ENCODE data around the gene UBE2G1. TPM values are rescaled to one million over a fixed set of nuclear protein-coding genes. Genes with fewer than 3 reads are reported as not detected.

UBE2G1 gene
- total and polyA plus RNA-seq, 2 of the 13 experiments (the other 11 are each of a cell fraction or from before 2014, with no cell fraction given): 27.9 to 42.6 TPM

DNA sequence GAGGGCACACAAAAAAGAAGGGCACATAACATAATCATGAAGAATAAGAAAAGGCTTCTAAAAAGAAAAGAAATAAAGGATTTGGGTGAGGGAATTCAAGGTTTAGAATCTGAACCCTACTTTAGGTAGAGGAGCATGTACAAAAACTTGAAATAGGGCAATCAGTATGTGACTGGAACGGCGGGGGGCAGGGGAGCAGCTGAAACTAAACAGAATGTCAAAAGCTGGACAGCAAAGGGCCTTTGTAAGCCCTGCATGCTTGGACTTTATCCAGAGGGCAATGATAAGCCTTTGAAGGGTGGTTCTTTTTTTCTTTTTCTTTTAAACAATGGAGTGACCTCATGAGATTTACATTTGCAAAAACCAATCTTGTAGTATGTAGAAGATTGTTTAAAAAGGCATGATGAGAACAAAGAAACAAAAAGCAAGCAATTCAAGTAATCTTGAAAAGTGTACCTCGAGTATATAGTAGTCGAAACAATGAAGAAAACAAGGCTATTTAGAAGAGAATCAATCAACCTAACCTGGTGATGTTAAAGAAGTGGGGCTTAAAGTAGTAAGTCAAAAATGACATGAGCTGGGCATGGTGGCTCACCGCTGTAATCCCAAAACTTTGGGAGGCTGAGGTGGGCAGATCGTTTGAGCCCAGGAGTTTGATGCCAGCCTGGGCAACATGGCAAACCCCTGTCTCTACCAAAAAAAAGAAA is 56.0 kb downstream of the UBE2G1 start (continued):
- TF ChIP-seq BCL6 (CRISPR knock-in tag; IDR thresholded peaks at IDR 0.05) (peak; percentile 51; the same call in 1 of the 2 replicates), ZNF282 (IDR thresholded peaks at IDR 0.05; ENCODE audit: partially characterized antibody) (no peak), PRDM4 (CRISPR knock-in tag; IDR thresholded peaks at IDR 0.05; ENCODE audit: borderline replicate concordance) (no peak), ZNF263 (CRISPR knock-in tag; IDR thresholded peaks at IDR 0.05) (no peak), MIXL1 (CRISPR knock-in tag; IDR thresholded peaks at IDR 0.05) (peak; percentile 49; the same call in 1 of the 2 replicates), ARNTL (CRISPR knock-in tag; IDR thresholded peaks at IDR 0.05) (0 out of 2 replicates have a peak, but pooled peaks have one; percentile 6), MXD4 (CRISPR knock-in tag; IDR thresholded peaks at IDR 0.05) (no peak), ZNF484 (CRISPR knock-in tag; IDR thresholded peaks at IDR 0.05; ENCODE audit: borderline replicate concordance, low read depth) (no peak), YY1 (IDR thresholded peaks at IDR 0.05; ENCODE audit: insufficient read depth, insufficient replicate concordance, low read depth, low read length) (no peak), SYNCRIP (IDR thresholded peaks at IDR 0.05; ENCODE audit: insufficient read depth, low read depth, low read length) (no peak), LBX2 (CRISPR knock-in tag; IDR thresholded peaks at IDR 0.05; ENCODE audit: borderline replicate concordance) (no peak), ZFP90 (CRISPR knock-in tag; IDR thresholded peaks at IDR 0.05; ENCODE audit: borderline replicate concordance) (no peak), ZNF652 (CRISPR knock-in tag; IDR thresholded peaks at IDR 0.05; ENCODE audit: borderline replicate concordance, low read depth) (no peak), ZNF441 (CRISPR knock-in tag; IDR thresholded peaks at IDR 0.05; ENCODE audit: borderline replicate concordance) (no peak), MED1 (CRISPR knock-in tag; IDR thresholded peaks at IDR 0.05) (peak; percentile 52; the same call in 1 of the 2 replicates), GTF3A (CRISPR knock-in tag; conservative IDR thresholded peaks at IDR 0.05) (no peak)
- TF ChIP-seq, protein P1, sequence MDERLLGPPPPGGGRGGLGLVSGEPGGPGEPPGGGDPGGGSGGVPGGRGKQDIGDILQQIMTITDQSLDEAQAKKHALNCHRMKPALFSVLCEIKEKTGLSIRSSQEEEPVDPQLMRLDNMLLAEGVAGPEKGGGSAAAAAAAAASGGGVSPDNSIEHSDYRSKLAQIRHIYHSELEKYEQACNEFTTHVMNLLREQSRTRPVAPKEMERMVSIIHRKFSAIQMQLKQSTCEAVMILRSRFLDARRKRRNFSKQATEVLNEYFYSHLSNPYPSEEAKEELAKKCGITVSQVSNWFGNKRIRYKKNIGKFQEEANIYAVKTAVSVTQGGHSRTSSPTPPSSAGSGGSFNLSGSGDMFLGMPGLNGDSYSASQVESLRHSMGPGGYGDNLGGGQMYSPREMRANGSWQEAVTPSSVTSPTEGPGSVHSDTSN (CRISPR knock-in tag; IDR thresholded peaks at IDR 0.05): no peak
- TF ChIP-seq, protein P2, sequence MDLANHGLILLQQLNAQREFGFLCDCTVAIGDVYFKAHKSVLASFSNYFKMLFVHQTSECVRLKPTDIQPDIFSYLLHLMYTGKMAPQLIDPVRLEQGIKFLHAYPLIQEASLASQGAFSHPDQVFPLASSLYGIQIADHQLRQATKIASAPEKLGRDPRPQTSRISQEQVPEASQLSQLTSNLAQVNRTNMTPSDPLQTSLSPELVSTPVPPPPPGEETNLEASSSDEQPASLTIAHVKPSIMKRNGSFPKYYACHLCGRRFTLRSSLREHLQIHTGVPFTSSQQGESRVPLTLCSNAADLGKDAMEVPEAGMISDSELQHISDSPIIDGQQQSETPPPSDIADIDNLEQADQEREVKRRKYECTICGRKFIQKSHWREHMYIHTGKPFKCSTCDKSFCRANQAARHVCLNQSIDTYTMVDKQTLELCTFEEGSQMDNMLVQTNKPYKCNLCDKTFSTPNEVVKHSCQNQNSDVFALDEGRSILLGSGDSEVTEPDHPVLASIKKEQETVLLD (CRISPR knock-in tag; IDR thresholded peaks at IDR 0.05; ENCODE audit: low read depth): no peak
- TF ChIP-seq, protein P3, sequence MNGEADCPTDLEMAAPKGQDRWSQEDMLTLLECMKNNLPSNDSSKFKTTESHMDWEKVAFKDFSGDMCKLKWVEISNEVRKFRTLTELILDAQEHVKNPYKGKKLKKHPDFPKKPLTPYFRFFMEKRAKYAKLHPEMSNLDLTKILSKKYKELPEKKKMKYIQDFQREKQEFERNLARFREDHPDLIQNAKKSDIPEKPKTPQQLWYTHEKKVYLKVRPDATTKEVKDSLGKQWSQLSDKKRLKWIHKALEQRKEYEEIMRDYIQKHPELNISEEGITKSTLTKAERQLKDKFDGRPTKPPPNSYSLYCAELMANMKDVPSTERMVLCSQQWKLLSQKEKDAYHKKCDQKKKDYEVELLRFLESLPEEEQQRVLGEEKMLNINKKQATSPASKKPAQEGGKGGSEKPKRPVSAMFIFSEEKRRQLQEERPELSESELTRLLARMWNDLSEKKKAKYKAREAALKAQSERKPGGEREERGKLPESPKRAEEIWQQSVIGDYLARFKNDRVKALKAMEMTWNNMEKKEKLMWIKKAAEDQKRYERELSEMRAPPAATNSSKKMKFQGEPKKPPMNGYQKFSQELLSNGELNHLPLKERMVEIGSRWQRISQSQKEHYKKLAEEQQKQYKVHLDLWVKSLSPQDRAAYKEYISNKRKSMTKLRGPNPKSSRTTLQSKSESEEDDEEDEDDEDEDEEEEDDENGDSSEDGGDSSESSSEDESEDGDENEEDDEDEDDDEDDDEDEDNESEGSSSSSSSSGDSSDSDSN (CRISPR knock-in tag; IDR thresholded peaks at IDR 0.05): no peak

Data from HepG2 (cell line).